Gastroesophageal sphincter (tissue), 4 donors: ENCODE results near the gene LAMB4. TPM values are rescaled to one million over a fixed set of nuclear protein-coding genes. Genes with fewer than 3 reads are reported as not detected.

Source experiments
- ATAC-seq: fragments of 150-250 bp; one replicate; pipeline ENCODE4 v1.9.1; 2016; ENCODE audit warnings: mild to moderate bottlenecking, moderate library complexity
- H3K27ac ChIP-seq, 4 donors: fragments of 200-600 bp; sonication (generic) in 3 of 4; 1 replicate in 3 of 4; 2 replicates in 1 of 4; pipeline ENCODE4 v1.5.1; 2016 to 2019
- H3K27me3 ChIP-seq: fragments of 200-600 bp; sonication (generic); one replicate; pipeline ENCODE4 v1.5.1; 2019
- H3K36me3 ChIP-seq, 2 donors: fragments of 200-600 bp; sonication (generic); one replicate each; pipeline ENCODE4 v1.5.1; 2019; ENCODE audit warnings: control low read depth in 1 of 2
- H3K4me1 ChIP-seq, 3 donors: fragments of 200-600 bp; sonication (generic); 1 replicate in 2 of 3; 2 replicates in 1 of 3; pipeline ENCODE4 v1.5.1; 2016 to 2019; ENCODE audit warnings: control low read depth in 2 of 3
- H3K4me3 ChIP-seq, 2 donors: fragments of 200-600 bp; sonication (generic); one replicate each; pipeline ENCODE4 v1.5.1; 2019; ENCODE audit warnings: mild to moderate bottlenecking in 1 of 2, moderate library complexity in 1 of 2
- H3K9me3 ChIP-seq, 3 donors: fragments of 200-600 bp; sonication (generic); one replicate each; pipeline ENCODE4 v1.5.1; 2017 to 2019; ENCODE audit warnings: control low read depth in 2 of 3
- EP300 ChIP-seq: sonication (generic); formaldehyde crosslinking; IDR thresholded peaks from one replicate; pipeline ENCODE4 v1.6.1; 2017; ENCODE audit warnings: antibody characterized with exemption, mild to moderate bottlenecking
- POLR2A ChIP-seq, 2 donors: fragments of 450-650 bp; IDR thresholded peaks; one replicate each; pipeline ENCODE4 v1.6.1; 2017; ENCODE audit warnings: antibody characterized with exemption in 2 of 2, mild to moderate bottlenecking in 2 of 2, moderate library complexity in 1 of 2
- POLR2AphosphoS5 ChIP-seq: sonication (generic); formaldehyde crosslinking; IDR thresholded peaks from one replicate; pipeline ENCODE4 v1.6.1; 2017; ENCODE audit warnings: antibody characterized with exemption
- WGBS, 2 donors: methylation state at CpG; one replicate each; pipeline ENCODE4 v1.1.5; 2018; ENCODE audit warnings: low coverage in 1 of 2; 5-methylcytosine and 5-hydroxymethylcytosine counted together
- total RNA-seq, 4 donors: library from RNA; depleted of rRNA; stranded (reverse); fragments of >200 nt; gene quantifications; one replicate each; pipeline ENCODE4 v1.1.0, GENCODE V29; 2016
- TF ChIP-seq, protein P1 (sequence below), 4 experiments: fragments of 200-600 bp in 2 of 4; fragments of 450-650 bp in 2 of 4; sonication (generic) in 1 of 4; IDR thresholded peaks; one replicate each; pipeline ENCODE4 v1.5.1; 2017 to 2019; ENCODE audit warnings: antibody characterized with exemption in 4 of 4, mild to moderate bottlenecking in 2 of 4, moderate library complexity in 2 of 4

Gene LAMB4
- total RNA-seq, 4 donors from 2014 or later: 0.23 to 0.82 TPM; not detected in 2

GRCh38 chr7:108091461-108091831, 38.7 kb downstream of the LAMB4 start:
- ATAC-seq: no peak

DNA sequence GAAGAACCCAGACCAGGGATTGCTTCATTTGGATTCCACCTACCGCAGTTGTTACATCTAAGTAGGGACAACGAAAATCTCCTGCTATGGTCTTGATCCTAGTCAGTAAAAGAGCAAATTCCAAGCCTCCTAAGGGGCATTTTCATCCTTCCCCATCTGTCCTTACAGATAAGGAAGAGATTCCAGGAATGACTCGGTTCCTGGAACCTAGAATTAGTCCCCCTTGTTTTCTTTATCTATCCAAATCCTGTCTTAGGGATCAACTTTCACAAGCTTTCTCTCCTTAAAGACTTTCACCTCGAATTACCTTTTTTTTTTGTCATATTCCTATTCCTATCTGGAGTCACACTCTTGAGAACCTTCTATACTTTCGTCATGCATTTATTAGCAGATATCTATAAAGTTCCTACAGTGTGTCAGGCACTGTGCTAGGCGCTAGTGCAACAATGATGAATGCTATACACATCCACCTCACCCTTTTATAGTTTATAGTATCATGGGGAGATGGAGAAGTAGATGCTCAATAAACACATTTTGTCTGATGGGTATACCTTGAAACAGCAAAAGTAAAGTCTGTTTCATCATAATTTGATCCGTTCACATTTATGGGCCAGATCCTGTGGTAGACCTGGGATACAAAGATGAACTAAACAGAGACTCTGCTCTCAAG, 39.2 kb downstream of the LAMB4 start:
- Histone ChIP-seq H3K27ac (no peak overlapping the region), H3K4me3 (no peak overlapping the region)
- TF ChIP-seq EP300 (no peak), POLR2AphosphoS5 (no peak), POLR2A (IDR thresholded peaks at IDR 0.05) (no peak)
- TF ChIP-seq, protein P1, sequence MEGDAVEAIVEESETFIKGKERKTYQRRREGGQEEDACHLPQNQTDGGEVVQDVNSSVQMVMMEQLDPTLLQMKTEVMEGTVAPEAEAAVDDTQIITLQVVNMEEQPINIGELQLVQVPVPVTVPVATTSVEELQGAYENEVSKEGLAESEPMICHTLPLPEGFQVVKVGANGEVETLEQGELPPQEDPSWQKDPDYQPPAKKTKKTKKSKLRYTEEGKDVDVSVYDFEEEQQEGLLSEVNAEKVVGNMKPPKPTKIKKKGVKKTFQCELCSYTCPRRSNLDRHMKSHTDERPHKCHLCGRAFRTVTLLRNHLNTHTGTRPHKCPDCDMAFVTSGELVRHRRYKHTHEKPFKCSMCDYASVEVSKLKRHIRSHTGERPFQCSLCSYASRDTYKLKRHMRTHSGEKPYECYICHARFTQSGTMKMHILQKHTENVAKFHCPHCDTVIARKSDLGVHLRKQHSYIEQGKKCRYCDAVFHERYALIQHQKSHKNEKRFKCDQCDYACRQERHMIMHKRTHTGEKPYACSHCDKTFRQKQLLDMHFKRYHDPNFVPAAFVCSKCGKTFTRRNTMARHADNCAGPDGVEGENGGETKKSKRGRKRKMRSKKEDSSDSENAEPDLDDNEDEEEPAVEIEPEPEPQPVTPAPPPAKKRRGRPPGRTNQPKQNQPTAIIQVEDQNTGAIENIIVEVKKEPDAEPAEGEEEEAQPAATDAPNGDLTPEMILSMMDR (IDR thresholded peaks at IDR 0.05): no peak

More at GRCh38 chr7:108091461-108091831, 38.7 kb downstream of the LAMB4 start:
- H3K27me3 ChIP-seq: no peaks in the 10 kb centered on the region
- H3K4me3 ChIP-seq: no peak overlapping the region
- 88 to 89% methylated on average over 3 to 7 of the region's 7 CpGs for WGBS, 2 donors
- H3K27ac ChIP-seq: no peak overlapping the region
- peaks cover 4 to 30% (median 6%) of the 10 kb centered on the region in 3 donors for H3K4me1 ChIP-seq
- H3K9me3 ChIP-seq: no peaks in the 10 kb centered on the region
- TF ChIP-seq, protein P1 (IDR thresholded peaks at IDR 0.05): no peak
- TF ChIP-seq EP300 (no peak), POLR2AphosphoS5 (no peak), POLR2A (IDR thresholded peaks at IDR 0.05) (no peak)
- H3K36me3 ChIP-seq: no peaks in the 10 kb centered on the region

DNA sequence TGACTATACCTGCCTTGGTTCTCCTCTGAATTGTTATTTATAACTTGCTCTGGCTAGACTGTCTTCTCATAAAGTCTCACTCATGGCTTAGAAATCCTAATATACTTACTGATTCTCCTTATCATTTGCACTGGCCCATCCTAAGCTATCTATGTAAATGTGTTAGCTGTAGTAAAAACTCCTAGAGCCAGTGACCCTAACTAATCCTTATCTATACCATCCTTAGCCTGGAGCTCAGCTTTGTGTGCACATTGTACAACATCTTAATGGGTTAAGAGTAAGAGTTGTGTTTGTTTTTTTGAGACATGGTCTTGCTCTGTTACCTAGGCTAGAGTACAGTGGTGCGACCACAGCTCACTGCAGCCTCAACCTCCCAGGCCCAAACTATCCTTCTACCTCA, 40.8 kb downstream of the LAMB4 start:
- H3K27ac ChIP-seq: no peak overlapping the region
- H3K4me3 ChIP-seq: no peak overlapping the region
- H3K27me3 ChIP-seq: no peaks in the 10 kb centered on the region
- TF ChIP-seq, protein P1 (IDR thresholded peaks at IDR 0.05): no peak
- TF ChIP-seq EP300 (no peak), POLR2A (IDR thresholded peaks at IDR 0.05) (no peak), POLR2AphosphoS5 (no peak)
- no peaks in the 10 kb centered on the region for H3K36me3 ChIP-seq
- no peak for ATAC-seq
- peaks cover 0 to 10% (median 2%) of the 10 kb centered on the region in 3 donors for H3K4me1 ChIP-seq
- 100% methylated on average over 1 of the region's 1 CpG for WGBS, 2 donors
- H3K9me3 ChIP-seq: no peaks in the 10 kb centered on the region

More for the DNA sequence above, 39.2 kb downstream of the LAMB4 start:
- Histone ChIP-seq H3K36me3 (no peaks in the 10 kb centered on the region), H3K27me3 (no peaks in the 10 kb centered on the region), H3K9me3 (no peaks in the 10 kb centered on the region), H3K4me1 (peaks cover 4 to 25% (median 6%) of the 10 kb centered on the region in 3 donors)
- no peak for ATAC-seq
- 84 to 90% methylated on average over 5 to 7 of the region's 7 CpGs for WGBS, 2 donors

DNA sequence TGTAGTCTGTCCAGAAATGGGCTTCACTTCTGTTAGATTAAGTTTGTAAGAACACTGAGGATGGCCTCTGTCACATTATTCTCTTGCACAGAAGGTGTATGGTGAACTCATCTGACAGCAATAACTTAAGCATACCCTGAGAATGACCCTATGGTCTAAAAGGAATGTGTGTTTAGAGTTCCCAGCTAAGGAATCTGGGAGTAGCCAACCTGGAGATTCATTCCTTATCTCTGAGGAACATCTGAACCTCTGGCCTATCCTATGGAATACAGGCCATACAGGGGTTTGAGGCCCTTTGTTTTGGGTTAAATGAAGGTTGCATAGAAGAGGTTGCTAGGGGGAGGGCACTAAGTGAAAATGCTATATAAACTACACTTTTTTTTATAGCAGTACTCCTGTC, 41.4 kb downstream of the LAMB4 start:
- TF ChIP-seq, protein P1 (IDR thresholded peaks at IDR 0.05): no peak
- TF ChIP-seq EP300 (no peak), POLR2AphosphoS5 (no peak), POLR2A (IDR thresholded peaks at IDR 0.05) (no peak)
- Histone ChIP-seq H3K4me1 (peaks cover 0 to 3% (median 0%) of the 10 kb centered on the region in 3 donors), H3K4me3 (no peak overlapping the region), H3K9me3 (no peaks in the 10 kb centered on the region), H3K27ac (no peak overlapping the region), H3K27me3 (no peaks in the 10 kb centered on the region), H3K36me3 (no peaks in the 10 kb centered on the region)
- no peak for ATAC-seq

DNA sequence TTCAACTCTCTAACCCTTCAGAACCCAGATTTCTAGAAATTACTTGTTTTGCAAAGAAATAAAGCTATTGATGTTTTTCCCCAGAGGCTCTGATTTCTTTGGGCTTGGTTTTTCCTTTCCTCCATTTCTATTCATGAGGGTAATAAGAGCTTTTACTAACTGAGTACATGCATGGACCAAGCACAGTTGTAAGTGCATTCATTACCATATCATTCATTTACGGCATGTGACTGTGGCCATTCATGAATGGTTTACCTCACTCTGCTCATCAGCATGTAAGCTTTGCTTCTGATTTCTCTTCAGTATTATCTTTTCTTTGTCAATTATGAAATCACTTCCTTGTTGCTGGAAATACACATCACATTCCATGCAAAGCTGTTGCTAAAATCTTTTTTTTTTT, 42.4 kb downstream of the LAMB4 start:
- no peaks in the 10 kb centered on the region for H3K4me1 ChIP-seq
- 91 to 100% methylated on average over 1 of the region's 1 CpG for WGBS, 2 donors
- no peak overlapping the region for H3K4me3 ChIP-seq
- TF ChIP-seq, protein P1 (IDR thresholded peaks at IDR 0.05): no peak
- TF ChIP-seq EP300: no peak
- no peak for TF ChIP-seq POLR2AphosphoS5
- no peak for TF ChIP-seq POLR2A (IDR thresholded peaks at IDR 0.05)
- no peak for ATAC-seq
- H3K9me3 ChIP-seq: no peaks in the 10 kb centered on the region
- H3K27ac ChIP-seq: no peak overlapping the region
- H3K36me3 ChIP-seq: no peaks in the 10 kb centered on the region
- H3K27me3 ChIP-seq: no peaks in the 10 kb centered on the region
